OCI-LY3 (cell line): ENCODE measurements around the gene NEDD4L.

Experiments
- H2AFZ ChIP-seq: fragments of 200-600, 300-600 bp; shearing (Covaris generic); 2 replicates; pipeline ENCODE4 v1.6.0; 2014; ENCODE audit warnings: antibody characterized with exemption, low read depth, low read length
- H3K27ac ChIP-seq: fragments of 200-600, 300-600 bp; sonication (generic); 2 replicates; pipeline ENCODE4 v1.5.1; 2014; ENCODE audit warnings: mild to moderate bottlenecking, low read length, moderate library complexity, mixed read lengths
- H3K27me3 ChIP-seq: fragments of 200-600, 300-600 bp; sonication (generic); 2 replicates; pipeline ENCODE4 v1.6.1; 2014; ENCODE audit warnings: low read depth, low read length, mixed read lengths
- H3K36me3 ChIP-seq: fragments of 200-600, 300-600 bp; sonication (generic); replicated peaks from 2 replicates; pipeline ENCODE3; 2014; ENCODE audit warnings: low read depth, low read length, mixed read lengths
- H3K4me1 ChIP-seq: fragments of 300-600, 200-600 bp; sonication (generic); 2 replicates; pipeline ENCODE4 v1.6.1; 2014; ENCODE audit warnings: low read length, mixed read lengths
- H3K4me2 ChIP-seq: fragments of 200-600, 300-600 bp; sonication (generic); 2 replicates; pipeline ENCODE4 v1.6.1; 2014; ENCODE audit warnings: low read length, mixed read lengths
- H3K4me3 ChIP-seq: fragments of 300-600, 200-600 bp; sonication (generic); 2 replicates; pipeline ENCODE4 v1.5.1; 2014; ENCODE audit warnings: antibody characterized with exemption, mild to moderate bottlenecking, low read length, moderate library complexity
- H3K79me2 ChIP-seq: fragments of 300-600, 200-600 bp; shearing (Covaris generic); 2 replicates; pipeline ENCODE4 v1.6.1; 2014; ENCODE audit warnings: mild to moderate bottlenecking, low read length, mixed read lengths
- H3K9ac ChIP-seq: fragments of 300-600, 200-600 bp; shearing (Covaris generic); 2 replicates; pipeline ENCODE4 v1.6.0; 2014; ENCODE audit warnings: mild to moderate bottlenecking, low read length, moderate library complexity
- H3K9me3 ChIP-seq: fragments of 200-600, 300-600 bp; shearing (Covaris generic); 2 replicates; pipeline ENCODE4 v1.6.1; 2014; ENCODE audit warnings: low read length, mixed read lengths; ENCODE audit not compliant: insufficient read depth
- H4K20me1 ChIP-seq: fragments of 200-600, 300-600 bp; sonication (generic); 2 replicates; pipeline ENCODE4 v1.6.1; 2016; ENCODE audit warnings: low read length, mixed read lengths; ENCODE audit not compliant: insufficient read depth
- CTCF ChIP-seq: fragments of 200-600, 300-600 bp; sonication (generic); IDR thresholded peaks from 2 replicates; pipeline ENCODE4 v1.5.1; 2014; ENCODE audit warnings: antibody characterized with exemption, low read length, low read depth
- EZH2phosphoT487 ChIP-seq: fragments of 200-600 bp; shearing (Covaris generic); IDR thresholded peaks from 2 replicates; pipeline ENCODE4 v1.6.1; 2018; ENCODE audit warnings: antibody characterized with exemption, mixed run types, low read depth

Gene NEDD4L

GRCh38 chr18:58447402-58448095, 403.5 kb downstream of the NEDD4L start:
- Histone ChIP-seq H3K9me3 (no peaks in the 10 kb centered on the region), H2AFZ (no peak overlapping the region), H3K27me3 (peaks cover 20% of the 10 kb centered on the region), H3K27ac (no peak overlapping the region), H3K4me3 (no peak overlapping the region), H4K20me1 (no peaks in the 10 kb centered on the region), H3K79me2 (no peaks in the 10 kb centered on the region), H3K36me3 (no peaks in the 10 kb centered on the region), H3K4me2 (no peak overlapping the region), H3K4me1 (no peaks in the 10 kb centered on the region), H3K9ac (no peak overlapping the region)
- TF ChIP-seq CTCF, result no peak
- TF ChIP-seq EZH2phosphoT487, result no peak

- no peak overlapping the region for H3K4me2 ChIP-seq
- no peak overlapping the region for H3K27ac ChIP-seq
- H3K36me3 ChIP-seq, result no peaks in the 10 kb centered on the region
- H4K20me1 ChIP-seq, result no peaks in the 10 kb centered on the region
- no peak overlapping the region for H3K4me3 ChIP-seq
- H3K9me3 ChIP-seq, result no peaks in the 10 kb centered on the region
- H3K27me3 ChIP-seq, result peaks cover 28% of the 10 kb centered on the region
- no peak overlapping the region for H3K9ac ChIP-seq
- H3K4me1 ChIP-seq, result no peaks in the 10 kb centered on the region
- no peaks in the 10 kb centered on the region for H3K79me2 ChIP-seq
- H2AFZ ChIP-seq, result no peak overlapping the region
- TF ChIP-seq CTCF (no peak), EZH2phosphoT487 (no peak)
Measured at GRCh38 chr18:58449464-58449863, 405.4 kb downstream of the NEDD4L start.
